ENCODE data around the gene FFAR2.
"Not testable (repeated sequence)": the region's sequence is repeated elsewhere in the genome, so short reads cannot be mapped to it uniquely, and the experiment has no call there.

Gene FFAR2

DNA sequence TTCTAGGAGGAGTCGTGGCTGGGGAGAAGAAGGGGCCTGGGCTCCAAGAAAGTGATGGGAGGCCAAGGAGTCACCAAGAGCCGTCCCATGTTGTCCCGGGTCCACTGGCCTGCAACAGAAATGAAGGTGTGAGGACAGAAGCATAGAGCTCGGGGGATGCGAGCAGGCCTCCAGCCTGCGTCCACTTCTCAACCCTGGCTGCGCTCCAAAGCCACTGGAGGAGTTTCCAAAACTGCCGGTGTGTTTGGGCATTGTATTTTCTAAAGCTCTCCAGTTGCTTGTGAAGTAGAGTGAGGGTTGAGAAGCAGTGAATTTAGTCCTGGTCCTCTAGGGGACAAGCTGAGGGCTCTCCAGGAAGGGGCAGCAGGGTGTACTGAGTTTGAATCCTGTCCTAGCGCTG is 13.0 kb downstream of the FFAR2 start:
- H3K4me3 ChIP-seq (ENCODE audit: low read depth, low read length), result no peak overlapping the region
- no peak for DNase-seq (ENCODE audit: low read depth)
- no peak for TF ChIP-seq POLR2A (IDR thresholded peaks at IDR 0.05; ENCODE audit: extremely low read depth, insufficient read length)
- no peak for TF ChIP-seq MYC (IDR thresholded peaks at IDR 0.05; ENCODE audit: low read depth, low read length)
- TF ChIP-seq, protein P1, sequence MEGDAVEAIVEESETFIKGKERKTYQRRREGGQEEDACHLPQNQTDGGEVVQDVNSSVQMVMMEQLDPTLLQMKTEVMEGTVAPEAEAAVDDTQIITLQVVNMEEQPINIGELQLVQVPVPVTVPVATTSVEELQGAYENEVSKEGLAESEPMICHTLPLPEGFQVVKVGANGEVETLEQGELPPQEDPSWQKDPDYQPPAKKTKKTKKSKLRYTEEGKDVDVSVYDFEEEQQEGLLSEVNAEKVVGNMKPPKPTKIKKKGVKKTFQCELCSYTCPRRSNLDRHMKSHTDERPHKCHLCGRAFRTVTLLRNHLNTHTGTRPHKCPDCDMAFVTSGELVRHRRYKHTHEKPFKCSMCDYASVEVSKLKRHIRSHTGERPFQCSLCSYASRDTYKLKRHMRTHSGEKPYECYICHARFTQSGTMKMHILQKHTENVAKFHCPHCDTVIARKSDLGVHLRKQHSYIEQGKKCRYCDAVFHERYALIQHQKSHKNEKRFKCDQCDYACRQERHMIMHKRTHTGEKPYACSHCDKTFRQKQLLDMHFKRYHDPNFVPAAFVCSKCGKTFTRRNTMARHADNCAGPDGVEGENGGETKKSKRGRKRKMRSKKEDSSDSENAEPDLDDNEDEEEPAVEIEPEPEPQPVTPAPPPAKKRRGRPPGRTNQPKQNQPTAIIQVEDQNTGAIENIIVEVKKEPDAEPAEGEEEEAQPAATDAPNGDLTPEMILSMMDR (IDR thresholded peaks at IDR 0.05; ENCODE audit: low read depth, low read length), result no peak
- TF ChIP-seq, protein P2, sequence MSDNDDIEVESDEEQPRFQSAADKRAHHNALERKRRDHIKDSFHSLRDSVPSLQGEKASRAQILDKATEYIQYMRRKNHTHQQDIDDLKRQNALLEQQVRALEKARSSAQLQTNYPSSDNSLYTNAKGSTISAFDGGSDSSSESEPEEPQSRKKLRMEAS (IDR thresholded peaks at IDR 0.05; ENCODE audit: low read depth, low read length), result no peak

DNA sequence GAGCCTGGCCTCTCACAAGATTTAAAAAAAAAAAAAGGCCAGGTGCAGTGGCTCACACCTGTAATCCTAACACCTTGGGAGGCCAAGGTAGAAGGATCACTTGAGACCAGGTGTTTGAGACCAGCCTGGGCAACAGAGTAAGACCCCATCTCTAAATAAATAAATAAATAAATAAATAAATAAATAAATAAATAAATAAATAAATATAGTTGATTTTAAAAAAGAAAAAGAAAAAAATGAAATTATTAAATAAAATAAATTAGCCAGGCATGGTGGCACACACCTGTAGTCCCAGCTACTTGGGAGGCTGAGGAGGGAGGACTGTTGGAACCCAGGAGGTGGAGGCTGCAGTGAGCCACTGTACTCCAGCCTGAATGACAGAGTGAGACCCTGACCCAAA is 13.7 kb downstream of the FFAR2 start:
- not testable (repeated sequence) for DNase-seq (ENCODE audit: low read depth); H3K4me3 ChIP-seq (ENCODE audit: low read depth, low read length)

DNA sequence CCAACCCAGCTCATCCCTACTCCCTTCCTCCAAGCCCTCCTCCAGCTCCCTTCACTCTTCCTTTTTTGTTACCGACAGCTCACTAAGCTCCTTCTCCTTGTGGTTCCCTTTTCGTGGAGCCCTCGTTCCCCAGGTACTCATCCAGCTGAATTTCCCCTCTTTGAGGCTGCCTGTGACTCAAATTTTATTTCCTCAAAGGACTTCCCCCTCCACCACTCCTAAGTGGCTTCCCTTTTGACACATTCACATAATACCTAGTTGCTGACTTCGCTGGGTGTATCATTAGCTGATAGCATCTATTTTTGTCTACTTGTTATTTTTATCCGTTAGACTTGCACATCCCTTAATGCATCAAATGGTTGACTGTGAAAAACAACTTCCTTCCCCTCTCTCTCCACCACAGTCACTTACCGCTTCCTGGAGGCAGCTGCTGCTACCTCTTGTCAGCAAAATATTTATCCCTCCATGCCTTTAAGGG is 14.5 kb downstream of the FFAR2 start:
- no peak overlapping the region for H3K4me3 ChIP-seq (ENCODE audit: low read depth, low read length)
- DNase-seq (ENCODE audit: low read depth), result peak; percentile 75
- no peak for TF ChIP-seq POLR2A (IDR thresholded peaks at IDR 0.05; ENCODE audit: extremely low read depth, insufficient read length)
- TF ChIP-seq, protein P2 (IDR thresholded peaks at IDR 0.05; ENCODE audit: low read depth, low read length), result no peak
- no peak for TF ChIP-seq MYC (IDR thresholded peaks at IDR 0.05; ENCODE audit: low read depth, low read length)
- TF ChIP-seq, protein P1 (IDR thresholded peaks at IDR 0.05; ENCODE audit: low read depth, low read length), result no peak

DNA sequence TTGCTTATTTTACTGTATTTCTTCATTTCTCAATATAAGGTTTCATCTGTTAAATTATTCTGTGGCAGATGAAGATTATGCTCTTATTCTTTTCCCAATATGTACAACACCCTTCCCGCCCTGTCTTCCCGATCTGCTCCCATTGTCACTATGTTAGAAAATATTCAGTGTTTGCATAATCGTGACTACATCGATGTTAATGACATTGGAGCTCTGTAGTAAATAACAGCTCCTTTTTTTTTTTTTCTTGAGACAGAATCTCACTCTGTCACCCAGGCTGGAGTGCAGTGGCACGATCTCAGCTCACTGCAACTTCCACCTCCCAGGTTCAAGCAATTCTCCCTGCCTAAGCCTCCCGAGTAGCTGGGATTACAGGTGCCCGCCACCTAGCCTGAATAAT is 14.9 kb downstream of the FFAR2 start:
- H3K4me3 ChIP-seq (ENCODE audit: low read depth, low read length); DNase-seq (ENCODE audit: low read depth): not testable (repeated sequence)

DNA sequence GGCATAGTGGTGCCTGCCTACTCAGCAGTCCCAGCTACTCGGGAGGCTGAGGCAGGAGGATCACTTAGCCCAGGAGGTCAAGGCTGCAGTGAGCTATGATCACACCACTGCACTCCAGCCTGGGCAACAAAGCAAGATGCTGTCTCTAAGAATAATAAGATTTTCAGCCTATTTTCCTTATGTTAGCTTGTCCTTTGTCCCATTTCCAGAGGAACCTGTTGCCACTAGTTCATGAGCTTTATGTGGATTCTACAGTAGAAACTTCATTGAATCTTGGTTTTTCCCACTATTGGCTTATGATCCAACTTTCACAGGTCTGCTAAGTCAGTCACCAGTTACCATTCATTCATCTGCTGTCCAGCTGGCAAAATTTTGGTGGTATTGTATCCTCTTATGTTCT is 18.2 kb downstream of the FFAR2 start:
- DNase-seq (ENCODE audit: low read depth), result no peak
- TF ChIP-seq POLR2A (IDR thresholded peaks at IDR 0.05; ENCODE audit: extremely low read depth, insufficient read length) (no peak), MYC (IDR thresholded peaks at IDR 0.05; ENCODE audit: low read depth, low read length) (no peak)
- TF ChIP-seq, protein P2 (IDR thresholded peaks at IDR 0.05; ENCODE audit: low read depth, low read length), result no peak
- TF ChIP-seq, protein P1 (IDR thresholded peaks at IDR 0.05; ENCODE audit: low read depth, low read length), result no peak
- no peak overlapping the region for H3K4me3 ChIP-seq (ENCODE audit: low read depth, low read length)

DNA sequence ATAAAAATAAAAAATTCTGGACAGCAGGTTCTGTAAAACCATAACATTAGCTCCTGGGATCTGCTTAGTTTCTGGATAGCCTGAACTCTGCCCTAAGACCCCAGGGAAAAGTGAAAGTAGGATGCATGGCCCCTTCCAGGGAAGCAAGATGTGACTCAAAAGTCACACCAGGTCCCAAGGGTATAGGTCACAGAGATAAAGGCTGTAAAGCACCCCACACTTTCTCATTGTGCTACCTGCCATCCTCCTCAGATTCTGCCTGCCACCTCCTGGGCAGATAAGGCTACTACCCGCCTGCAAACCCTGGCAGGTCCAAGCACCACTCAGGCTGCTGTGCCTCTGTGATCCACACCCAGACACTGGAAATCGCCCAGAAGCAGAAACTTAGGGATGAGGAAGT is 20.6 kb downstream of the FFAR2 start:
- TF ChIP-seq, protein P2 (IDR thresholded peaks at IDR 0.05; ENCODE audit: low read depth, low read length), result no peak
- TF ChIP-seq, protein P1 (IDR thresholded peaks at IDR 0.05; ENCODE audit: low read depth, low read length), result peak; percentile 67
- no peak overlapping the region for H3K4me3 ChIP-seq (ENCODE audit: low read depth, low read length)
- DNase-seq (ENCODE audit: low read depth), result peak; percentile 72

DNA sequence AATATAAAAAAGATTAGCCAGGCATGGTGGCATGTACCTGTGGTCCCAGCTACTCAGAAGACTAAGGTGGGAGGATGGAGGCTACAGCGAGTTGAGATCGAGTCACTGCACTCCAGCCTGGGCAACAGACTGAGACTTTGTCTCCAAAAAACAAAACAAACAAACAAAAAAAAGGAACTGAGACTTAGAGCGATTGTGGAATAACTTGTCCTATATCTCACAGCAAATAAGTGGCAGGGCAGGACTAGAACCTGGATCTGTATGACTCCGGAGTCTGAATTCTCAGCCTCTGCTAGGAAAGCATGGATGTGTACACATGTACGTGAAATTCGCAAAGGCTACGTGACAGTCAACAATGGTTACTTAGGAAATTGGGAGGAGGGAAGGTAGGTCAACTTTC is 22.1 kb downstream of the FFAR2 start:
- DNase-seq (ENCODE audit: low read depth), result no peak
- no peak overlapping the region for H3K4me3 ChIP-seq (ENCODE audit: low read depth, low read length)
- TF ChIP-seq, protein P2 (IDR thresholded peaks at IDR 0.05; ENCODE audit: low read depth, low read length), result no peak
- TF ChIP-seq MYC (IDR thresholded peaks at IDR 0.05; ENCODE audit: low read depth, low read length), result no peak
- TF ChIP-seq, protein P1 (IDR thresholded peaks at IDR 0.05; ENCODE audit: low read depth, low read length), result no peak
- no peak for TF ChIP-seq POLR2A (IDR thresholded peaks at IDR 0.05; ENCODE audit: extremely low read depth, insufficient read length)

DNA sequence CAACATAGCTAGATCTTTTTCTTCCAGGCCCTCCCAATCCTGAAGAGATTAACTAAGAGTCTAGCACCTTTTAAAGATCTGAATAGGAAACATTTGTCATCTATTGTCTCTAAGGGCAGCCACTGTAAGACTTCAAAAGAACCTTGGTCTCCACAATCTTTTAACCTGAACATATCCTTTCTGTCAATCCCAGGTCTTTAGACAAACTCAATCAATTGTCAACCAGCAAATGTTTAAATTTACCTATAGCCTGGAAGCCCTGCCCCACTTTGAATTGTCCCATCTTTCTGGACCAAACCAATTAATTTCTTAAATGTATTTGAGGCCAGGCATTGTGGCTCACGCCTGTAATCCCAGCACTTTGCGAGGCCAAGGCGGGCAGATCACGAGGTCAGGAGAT is 23.0 kb downstream of the FFAR2 start:
- H3K4me3 ChIP-seq (ENCODE audit: low read depth, low read length); DNase-seq (ENCODE audit: low read depth): not testable (repeated sequence)

Data from NB4 (cell line).